NCI-H460 (cell line): ENCODE results near the gene FOXD2. TPM values are rescaled to one million over a fixed set of nuclear protein-coding genes. Genes with fewer than 3 reads are reported as not detected.

ENCODE experiments used
- DNase-seq: peaks from one replicate; pipeline ENCODE4 v3.0.0-alpha.2; 2016; ENCODE audit warnings: low read depth; ENCODE audit errors: extremely low read depth
- total RNA-seq: library from RNA; depleted of rRNA; stranded (reverse); fragments of >200 nt; shearing (Covaris generic); gene quantifications from 2 replicates; pipeline ENCODE4 v1.2.3, GENCODE V29; 2014

The FOXD2 gene
- total RNA-seq, 1 experiment from 2014 or later, result 0.54 TPM

DNA sequence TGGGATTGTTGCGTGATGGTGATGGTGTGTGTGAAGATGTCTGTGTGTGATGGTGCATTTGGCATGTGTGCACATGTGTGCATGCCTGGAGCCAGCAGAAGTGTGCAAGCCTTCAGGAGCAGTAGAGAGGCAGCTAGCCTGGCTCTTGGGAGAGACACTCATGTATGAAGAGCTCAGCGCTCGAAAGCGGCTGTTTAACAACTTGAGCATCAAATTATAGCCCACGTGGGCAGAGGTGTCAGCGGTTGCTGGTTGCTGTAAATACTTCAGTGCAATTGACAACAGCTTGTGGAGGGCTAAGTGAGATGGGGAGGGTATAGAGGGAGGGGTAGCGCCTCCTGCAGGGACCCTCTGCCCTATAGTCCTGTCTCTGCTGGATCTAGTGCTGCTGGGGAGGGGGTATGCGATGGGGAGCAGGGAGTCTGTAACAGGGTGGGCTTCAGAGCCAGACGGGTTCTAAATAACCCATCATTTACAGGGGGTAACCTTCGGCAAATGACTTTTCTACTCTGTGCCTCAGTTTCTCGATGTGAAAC, 21.5 kb downstream of the FOXD2 start:
- no peak for DNase-seq

DNA sequence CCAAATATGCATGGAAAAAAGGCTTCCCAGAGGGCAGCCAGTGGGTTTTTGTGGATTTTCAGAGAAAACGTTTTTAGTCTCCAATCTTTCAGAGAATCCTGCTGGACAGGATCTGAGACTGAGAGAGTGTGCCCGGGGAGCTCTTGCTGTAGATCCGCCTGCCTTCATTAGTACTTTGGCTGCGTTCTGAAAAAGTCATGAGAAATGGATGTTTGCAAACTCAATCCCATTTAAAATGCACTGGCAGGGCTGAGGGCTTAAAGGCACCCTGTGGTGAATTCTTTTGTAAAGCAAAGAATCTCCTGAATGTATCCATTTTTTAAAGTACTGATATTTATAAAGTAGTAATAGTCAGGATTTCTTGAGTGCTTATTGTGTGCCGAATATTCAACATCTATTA, 22.2 kb downstream of the FOXD2 start:
- no peak for DNase-seq

DNA sequence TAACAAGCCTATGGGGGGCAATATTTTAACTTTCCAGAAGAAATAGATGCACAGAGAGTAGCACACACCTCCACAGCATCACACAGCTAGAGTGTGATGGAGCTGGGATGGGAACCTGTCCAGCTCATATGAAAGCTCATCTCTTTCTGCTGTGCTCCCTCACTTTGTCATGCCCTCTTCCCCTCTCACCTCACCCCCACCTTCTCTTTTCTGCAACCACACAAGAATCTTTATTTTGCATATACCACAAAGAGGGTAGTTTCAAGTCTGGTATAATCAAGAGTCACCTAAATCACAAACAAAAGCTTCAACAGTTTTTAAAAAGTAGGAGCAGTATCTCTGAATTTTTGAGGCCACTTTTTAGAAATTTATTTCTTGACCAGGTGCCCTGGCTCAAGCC, 22.6 kb downstream of the FOXD2 start:
- DNase-seq, result no peak

DNA sequence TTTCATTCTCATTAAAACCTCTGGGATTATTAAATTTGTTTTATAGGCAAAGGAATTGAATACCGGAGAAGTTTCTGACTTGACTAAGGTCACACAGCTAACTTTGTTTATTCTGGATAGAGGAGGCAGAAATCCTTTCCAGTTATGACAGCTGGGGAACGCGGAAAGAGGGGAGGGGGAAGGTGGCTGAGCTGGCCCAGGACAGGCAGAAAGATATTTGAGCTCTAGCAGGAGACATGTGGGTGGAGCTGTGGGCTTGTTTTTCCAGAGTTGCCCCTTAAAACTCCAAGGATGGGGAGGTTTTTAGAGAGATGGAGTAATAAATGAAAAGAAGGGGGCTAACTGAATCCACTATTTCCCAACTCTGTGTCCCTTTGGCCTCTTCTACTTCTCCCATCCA, 27.8 kb downstream of the FOXD2 start:
- DNase-seq, result no peak

DNA sequence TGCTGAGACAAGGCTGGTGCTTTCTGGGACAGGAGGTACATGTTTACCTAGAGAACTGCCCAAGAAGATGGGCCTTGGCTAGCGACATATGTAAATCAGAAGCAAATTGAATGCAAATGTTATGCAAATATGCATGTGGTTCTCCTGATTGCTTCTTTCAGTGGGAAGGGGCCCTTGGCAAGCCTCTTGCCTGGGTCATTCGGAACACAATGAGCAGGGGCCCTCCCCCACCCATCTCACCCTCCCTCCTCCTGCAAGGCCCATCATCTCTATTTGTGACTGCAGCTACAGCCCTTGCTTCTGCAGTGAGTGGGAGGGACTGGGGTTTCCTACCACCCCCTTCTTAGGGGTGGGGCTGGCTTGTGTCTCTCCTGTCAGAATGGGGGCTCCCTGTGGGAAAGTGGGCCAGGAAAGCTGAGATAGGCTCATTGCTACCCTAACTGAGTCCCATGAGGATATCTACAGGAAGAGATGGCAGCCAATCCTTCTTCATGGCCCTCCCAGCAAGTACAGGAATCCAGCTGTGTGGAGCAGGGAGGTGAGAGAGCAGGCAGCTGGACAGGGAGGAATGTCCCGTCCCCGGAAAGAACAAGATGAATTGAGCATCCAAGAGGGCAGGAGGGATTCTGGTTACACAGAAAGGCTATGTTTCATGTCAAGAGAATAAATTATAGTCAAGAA, 31.0 kb downstream of the FOXD2 start:
- no peak for DNase-seq

DNA sequence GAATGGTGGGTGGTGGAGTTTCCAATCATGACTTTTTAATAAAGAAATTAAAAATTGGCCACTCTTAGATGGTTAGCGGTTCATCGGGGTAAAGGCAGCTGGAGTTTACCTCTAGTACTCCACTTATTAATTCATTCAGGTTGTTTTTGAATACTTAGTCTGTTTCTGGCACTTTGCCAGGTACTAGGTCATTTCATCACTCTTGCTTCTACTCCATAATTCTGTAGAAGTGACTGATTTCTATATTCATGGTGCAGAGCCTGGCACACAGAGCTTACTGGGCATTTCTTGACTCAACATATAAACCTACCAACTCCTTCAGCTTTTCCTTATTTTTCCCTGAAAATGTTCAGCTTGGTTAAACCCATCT, 31.5 kb downstream of the FOXD2 start:
- DNase-seq, result no peak

DNA sequence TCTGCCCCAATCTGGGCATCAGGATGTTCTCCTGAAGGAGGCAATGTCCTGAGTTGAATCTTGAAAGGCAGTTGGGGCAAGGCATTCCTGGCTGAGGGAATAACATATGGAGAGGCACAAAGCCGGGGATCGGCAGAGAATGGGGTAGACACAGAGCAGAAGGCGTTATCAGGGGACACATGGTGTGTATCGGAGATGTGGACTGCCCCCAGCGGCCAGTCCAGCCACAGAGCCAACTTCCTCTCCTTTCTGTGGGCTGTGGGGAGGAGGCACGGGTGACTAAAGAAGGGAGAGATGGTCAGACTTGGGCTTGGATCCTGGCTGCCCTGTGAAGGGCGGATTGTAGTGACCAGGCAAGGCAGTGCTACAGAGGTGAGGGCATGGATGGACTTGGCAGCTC, 32.1 kb downstream of the FOXD2 start:
- no peak for DNase-seq

DNA sequence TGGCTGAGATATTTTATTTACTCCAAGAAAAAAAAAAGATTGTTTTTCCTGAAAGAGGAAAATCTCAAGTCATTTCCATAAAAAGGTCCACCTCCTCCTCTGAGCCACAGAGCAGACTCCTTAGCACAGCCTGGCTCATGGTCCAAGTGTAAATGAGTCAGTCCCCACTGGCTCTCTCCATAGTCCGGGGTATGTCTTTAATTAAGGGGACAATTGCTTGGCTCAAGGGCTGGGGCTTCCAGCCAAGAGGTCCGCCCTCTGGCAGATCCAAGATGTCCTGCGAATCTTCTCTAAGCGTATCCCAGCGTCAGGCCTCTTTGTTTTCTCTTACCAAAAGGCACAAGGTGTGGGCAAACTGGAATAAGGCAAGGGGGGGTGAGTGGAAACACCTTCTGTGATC, 33.3 kb downstream of the FOXD2 start:
- no peak for DNase-seq

DNA sequence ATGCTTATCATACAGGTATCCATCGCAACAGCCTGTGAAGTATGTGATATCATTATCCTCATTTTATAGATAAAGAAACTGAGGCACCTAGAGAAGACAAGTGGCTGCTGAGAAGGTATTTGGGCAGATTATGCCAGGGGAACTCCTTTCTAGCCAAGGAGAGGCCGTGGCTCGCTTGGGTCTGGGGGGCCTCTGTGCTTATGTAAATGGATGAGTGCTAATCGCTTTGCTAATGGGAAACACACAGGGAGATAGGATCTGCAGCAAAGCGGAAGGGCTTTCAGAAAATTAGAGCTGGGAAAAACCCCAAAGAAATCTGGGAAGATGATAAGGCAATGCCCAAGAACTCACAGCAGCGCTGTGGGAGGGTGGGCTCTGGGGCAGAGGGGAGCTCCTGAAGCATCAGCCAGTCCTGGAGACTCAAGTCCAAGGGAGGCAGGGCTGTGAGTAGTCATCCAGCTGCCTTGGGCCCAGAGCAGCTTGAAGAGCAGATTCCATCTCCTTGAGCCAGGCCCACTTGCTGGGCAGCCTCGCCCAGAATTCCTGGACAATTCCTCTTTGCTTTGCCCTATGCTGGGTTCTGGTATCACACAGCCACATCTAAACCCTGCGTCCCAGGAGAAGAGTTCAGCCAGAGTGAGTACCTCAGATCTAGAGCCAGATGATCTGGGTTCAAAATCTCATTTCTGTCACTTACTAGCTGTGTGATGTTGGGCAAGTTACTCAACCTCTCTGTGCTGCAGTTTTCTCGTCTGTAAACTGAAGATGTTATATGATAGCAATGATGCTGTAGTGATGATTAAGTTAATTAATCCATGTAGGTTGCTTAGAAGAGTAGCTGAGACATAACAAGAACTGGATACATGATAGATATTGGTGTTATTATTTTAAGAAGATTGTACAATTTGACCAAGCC, 36.7 kb downstream of the FOXD2 start:
- no peak for DNase-seq

DNA sequence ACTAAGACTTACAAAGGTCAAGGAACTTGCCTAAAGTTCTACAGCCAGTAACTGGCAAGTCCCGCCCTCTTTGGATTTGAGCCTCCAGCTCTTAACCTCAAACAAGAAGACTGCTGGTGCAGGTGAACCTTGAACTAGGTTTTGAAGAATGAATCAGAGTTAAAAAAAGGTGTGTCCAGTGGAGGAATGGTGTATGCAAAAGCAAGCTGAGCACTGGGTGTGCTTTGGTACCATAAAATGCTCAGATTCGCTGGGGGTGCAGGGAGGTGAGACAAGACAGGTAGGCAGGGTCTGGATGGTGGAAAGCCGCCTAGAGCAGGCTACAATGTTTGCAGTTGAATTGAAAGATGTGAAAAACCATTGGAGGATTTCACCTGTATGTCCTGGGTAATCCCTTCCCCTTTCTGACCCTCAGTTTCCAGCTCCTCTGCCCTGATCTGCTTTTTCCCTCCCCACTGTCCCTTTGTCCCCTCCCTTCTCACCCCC, 39.8 kb downstream of the FOXD2 start:
- no peak for DNase-seq

DNA sequence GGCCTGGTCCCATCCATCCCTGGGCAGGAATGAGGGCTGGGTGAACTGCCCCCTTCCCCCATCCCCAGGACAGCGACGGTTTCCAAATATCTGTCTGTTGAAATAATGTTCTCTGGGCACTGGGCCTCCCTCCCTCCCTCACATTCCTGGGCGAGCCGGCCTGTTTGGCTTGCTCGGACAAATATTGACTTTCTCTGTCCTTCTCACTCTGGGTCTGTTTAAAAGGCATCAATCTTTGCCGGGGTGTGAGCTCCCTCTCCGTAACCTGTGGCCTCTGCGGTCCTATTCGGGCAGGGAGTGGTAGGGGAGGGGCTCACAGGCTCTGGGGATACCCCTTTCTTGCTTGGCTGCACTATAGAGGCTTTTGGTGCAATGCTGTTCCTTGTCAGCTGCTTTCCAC, 40.2 kb downstream of the FOXD2 start:
- DNase-seq, result no peak

DNA sequence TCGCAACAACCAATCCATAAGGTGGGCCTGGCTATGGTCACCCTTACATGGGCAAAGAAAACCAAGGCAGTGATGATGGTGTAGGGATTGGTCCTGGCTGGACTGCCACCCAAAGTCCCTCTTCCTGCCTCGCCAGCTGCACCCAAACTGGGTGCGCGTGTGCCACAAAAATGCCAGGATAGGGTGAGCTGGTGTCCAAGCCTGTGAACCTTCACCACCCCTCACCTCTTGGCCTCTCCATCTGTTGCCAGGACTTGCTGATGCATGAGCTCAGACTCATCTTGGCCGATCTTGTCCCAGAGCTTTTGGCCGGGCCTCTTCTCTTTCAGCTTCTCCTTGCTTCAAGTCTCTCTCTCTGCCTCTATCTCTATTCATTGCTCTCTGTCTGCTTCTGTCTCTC, 41.8 kb downstream of the FOXD2 start:
- no peak for DNase-seq

DNA sequence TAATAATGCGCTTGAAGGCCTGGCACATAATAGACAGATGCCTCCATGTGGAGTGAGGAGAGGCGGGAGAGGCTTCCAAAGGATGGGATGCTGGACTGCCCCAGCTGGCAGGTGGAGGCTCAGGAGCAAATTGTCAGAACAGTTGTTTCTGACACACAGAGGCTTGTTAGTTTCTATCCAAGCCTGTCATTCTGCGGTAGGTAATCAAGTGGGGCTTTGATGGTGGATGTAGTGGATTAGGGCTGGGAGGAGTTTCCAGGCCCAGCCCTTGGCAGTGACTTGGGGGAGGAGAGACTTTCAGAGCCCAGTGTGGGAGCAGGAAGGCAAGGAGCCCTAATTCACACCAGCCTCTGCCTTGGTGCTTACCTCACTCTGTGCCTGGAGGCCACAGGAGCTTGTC, 44.1 kb downstream of the FOXD2 start:
- no peak for DNase-seq

DNA sequence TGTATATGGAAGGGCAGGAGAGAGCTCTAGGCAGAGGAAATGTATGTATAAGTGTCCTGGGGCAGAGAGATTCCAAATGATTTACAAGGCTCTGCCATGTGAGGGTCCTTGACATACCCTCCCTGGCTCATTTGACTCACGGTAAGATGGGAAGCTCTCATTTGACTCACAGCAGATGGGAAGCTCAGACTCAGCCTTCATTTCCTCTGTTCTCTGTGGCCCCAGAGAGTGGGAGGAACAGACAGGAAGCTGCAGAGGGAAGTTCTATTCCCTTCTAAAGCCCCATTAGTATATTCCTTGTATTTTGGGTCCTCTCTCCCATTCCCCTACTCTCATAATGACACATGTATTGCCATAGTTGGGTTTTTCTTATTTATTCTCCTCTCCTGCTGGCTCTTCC, 44.9 kb downstream of the FOXD2 start:
- no peak for DNase-seq

DNA sequence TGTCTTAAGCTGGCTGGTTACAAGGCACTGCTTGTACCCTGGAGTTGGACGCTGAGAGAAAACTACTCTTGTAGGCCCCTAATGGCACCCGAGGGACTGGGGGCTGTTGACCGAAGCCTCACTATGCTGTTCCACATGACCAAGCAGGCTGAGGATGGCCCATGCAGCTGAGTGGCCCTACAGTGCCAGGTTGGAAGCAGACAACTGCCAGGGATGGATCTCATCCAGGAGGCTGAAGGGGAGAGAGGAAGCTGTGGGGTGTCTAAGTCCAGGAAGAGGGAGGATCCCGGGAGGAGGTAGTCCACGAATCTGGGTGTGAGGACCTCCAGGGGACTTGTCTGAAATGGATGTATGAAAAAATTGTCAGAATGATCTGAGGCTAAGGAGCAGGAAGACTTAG, 45.8 kb downstream of the FOXD2 start:
- no peak for DNase-seq

DNA sequence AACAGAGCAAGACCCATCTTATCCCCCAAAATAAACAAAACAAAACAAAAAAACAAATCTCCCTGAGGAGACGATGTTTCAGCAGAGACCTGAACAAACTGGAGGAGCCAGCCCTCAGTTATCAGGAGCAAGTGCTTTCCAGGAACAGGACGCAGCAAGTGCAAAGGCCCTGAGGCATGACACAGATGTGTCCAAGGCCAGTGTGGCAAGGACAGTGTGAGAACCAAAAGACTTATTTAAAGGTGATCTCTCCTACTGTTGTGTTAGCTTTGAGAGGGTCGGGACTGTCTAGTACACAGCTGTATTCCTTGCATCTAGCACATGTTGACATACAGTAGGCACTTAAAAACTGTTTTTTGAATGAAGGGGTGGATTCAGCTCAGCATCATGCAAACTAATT, 48.0 kb downstream of the FOXD2 start:
- no peak for DNase-seq

DNA sequence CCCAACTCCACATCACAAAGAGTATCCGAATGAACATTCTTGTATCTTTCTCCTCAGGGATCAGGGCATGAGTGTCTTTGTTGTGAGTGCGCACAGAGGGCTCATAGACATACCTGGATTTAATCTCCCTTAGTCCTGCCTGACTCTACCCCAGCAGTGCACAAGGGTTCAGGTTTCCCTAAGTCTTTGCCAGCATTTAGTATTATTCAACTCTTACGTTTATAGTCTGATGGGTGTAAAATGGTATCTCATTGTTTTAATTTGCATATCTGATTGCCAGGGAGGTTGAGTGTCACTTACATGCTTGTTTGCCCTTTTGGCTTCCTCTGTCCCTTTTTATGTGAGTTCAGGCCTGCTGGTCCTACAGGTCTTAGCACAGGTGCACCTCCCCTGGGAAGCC, 49.5 kb downstream of the FOXD2 start:
- DNase-seq, result no peak

DNA sequence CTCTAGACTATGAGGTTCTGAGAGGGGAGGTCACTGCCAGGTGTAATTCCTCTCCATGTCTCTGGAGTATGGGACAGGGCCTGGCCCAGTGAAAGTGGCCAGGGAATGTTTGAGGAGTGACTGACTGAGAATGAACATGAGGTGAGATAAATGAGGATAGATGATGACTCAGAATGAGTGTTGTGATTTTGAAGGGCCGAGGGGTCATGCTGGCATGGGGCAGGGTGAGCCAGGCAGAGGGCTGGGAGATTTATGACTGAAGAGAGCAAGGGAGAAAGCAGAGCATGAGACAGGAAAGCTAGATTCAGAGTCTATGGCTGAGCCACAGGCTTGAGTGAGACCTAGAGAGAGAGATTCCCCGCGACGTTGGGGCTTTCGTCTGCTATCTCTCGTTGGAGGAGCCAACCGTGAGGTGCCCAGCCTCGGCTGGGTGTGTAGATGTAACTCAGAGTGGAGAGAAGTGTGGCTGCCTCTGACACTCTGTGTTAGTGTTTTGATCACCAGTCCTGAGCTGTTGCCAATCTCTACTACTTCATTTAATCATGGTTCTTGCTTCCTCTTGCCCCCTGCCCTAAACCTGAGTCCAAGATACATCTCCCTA, 50.1 kb downstream of the FOXD2 start:
- DNase-seq, result no peak
